Measurements from ENCODE around the gene TICAM2. TPM values are rescaled to one million over a fixed set of nuclear protein-coding genes. Genes with fewer than 3 reads are reported as not detected.

TICAM2 gene
- total RNA-seq, 2 experiments from 2014 or later = 0.27 to 0.96 TPM

DNA sequence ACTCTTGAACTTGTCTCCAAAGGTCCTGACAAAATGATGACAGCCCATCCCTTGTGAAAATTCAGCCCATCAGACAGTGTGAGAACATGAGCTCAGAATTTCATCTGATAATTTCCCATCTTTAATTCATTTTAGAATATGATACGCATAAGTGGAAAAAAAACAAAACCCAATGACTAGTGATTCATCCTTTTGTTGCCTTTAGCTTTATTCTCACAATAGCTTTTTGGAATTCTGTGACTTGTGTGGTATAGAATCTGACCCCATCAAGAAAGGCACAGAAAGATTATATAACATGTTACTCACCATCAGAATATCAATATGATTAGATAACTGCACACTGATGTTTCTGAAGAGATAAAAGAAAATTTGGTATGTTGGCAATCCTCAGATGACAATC lies 39.7 kb upstream of the TICAM2 start:
- CTCF ChIA-PET = interaction anchor here (1.2 to 2.5 kb wide), 2 partner anchors 136 to 192 kb away, joined by 3 to 7 read pairs; no protein-coding TSS in a partner anchor
- Mint-ChIP-seq H3K27ac (no peak overlapping the region), H3K4me3 (no peak overlapping the region), H3K27me3 (peaks cover 29% of the 10 kb centered on the region), H3K9me3 (no peaks in the 10 kb centered on the region), H3K36me3 (ENCODE audit: low read depth) (no peaks in the 10 kb centered on the region), H3K4me1 (ENCODE audit: low read depth) (peaks cover 17% of the 10 kb centered on the region)
- intact Hi-C loops (cut with micrococcal nuclease) = no loop called here
- TF ChIP-seq, protein P1, sequence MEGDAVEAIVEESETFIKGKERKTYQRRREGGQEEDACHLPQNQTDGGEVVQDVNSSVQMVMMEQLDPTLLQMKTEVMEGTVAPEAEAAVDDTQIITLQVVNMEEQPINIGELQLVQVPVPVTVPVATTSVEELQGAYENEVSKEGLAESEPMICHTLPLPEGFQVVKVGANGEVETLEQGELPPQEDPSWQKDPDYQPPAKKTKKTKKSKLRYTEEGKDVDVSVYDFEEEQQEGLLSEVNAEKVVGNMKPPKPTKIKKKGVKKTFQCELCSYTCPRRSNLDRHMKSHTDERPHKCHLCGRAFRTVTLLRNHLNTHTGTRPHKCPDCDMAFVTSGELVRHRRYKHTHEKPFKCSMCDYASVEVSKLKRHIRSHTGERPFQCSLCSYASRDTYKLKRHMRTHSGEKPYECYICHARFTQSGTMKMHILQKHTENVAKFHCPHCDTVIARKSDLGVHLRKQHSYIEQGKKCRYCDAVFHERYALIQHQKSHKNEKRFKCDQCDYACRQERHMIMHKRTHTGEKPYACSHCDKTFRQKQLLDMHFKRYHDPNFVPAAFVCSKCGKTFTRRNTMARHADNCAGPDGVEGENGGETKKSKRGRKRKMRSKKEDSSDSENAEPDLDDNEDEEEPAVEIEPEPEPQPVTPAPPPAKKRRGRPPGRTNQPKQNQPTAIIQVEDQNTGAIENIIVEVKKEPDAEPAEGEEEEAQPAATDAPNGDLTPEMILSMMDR (IDR thresholded peaks at IDR 0.05) = no peak
- no peak for DNase-seq
- POLR2A ChIA-PET = no interaction called here
- ATAC-seq = no peak

DNA sequence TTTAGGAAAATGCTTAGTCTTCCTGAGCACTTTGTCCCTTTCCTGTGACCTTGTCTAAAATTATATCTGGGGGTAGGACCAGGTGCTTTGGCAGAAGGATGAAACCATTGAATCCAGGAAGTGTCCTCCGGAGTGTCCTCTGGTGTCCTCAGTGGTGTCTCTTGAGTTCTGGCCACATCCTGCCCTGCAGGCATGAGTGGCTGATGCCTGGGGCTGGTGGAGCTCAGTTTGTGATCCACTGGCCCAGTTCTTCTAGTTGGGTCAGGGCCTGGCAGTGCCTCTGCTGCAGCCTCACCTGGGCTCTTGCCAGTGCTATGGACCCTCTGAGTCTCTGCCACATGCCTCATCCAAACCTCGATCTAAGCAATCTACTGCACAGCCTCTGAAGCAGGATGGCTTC lies 38.0 kb upstream of the TICAM2 start:
- no peak for DNase-seq
- ATAC-seq = no peak
- Mint-ChIP-seq H3K36me3 (ENCODE audit: low read depth) (no peaks in the 10 kb centered on the region), H3K4me3 (no peak overlapping the region), H3K9me3 (no peaks in the 10 kb centered on the region), H3K27me3 (peaks cover 33% of the 10 kb centered on the region), H3K27ac (no peak overlapping the region), H3K4me1 (ENCODE audit: low read depth) (peaks cover 32% of the 10 kb centered on the region)
- intact Hi-C loops (cut with micrococcal nuclease) = no loop called here
- TF ChIP-seq, protein P1 (IDR thresholded peaks at IDR 0.05) = no peak
- ChIA-PET CTCF (interaction anchor here (1.0 to 1.7 kb wide), 2 partner anchors 198 to 428 kb away, joined by 3 read pairs; no protein-coding TSS in a partner anchor), POLR2A (interaction anchor here (0.7 kb wide), 1 partner anchor 195 kb away, joined by 3 read pairs; no protein-coding TSS in a partner anchor)

DNA sequence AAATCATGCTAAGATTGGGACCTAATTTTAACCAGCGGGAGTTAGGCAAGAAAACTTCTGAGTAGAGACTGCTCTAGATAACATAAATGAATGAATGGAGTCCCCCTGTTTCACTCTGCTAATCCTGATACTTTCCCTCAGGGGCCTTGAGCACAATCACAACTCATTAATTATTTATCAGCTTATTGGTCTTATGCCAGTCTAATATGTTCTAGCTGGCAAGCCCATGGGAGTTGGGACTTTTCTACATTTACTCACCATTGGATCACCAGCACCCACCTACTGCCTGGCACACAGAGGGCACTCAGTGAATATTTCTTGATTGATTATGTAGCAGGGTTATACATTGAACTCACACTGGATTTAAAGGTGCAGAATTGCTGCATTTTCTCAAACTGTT lies 37.1 kb upstream of the TICAM2 start:
- POLR2A ChIA-PET = no interaction called here
- Mint-ChIP-seq H3K9me3 (no peaks in the 10 kb centered on the region), H3K4me1 (ENCODE audit: low read depth) (peaks cover 38% of the 10 kb centered on the region), H3K4me3 (no peak overlapping the region), H3K27ac (no peak overlapping the region), H3K36me3 (ENCODE audit: low read depth) (no peaks in the 10 kb centered on the region), H3K27me3 (peaks cover 28% of the 10 kb centered on the region)
- TF ChIP-seq, protein P1 (IDR thresholded peaks at IDR 0.05) = no peak
- no peak for ATAC-seq
- DNase-seq = no peak
- intact Hi-C loops (cut with micrococcal nuclease) = no loop called here
- CTCF ChIA-PET = interaction anchor here (1.7 kb wide), 1 partner anchor 199 kb away, joined by 3 read pairs; no protein-coding TSS in a partner anchor

GRCh38 chr5:115637507-115637906 lies 35.2 kb upstream of the TICAM2 start:
- Mint-ChIP-seq H3K4me3 (no peak overlapping the region), H3K27ac (no peak overlapping the region), H3K27me3 (peaks cover 23% of the 10 kb centered on the region), H3K4me1 (ENCODE audit: low read depth) (peaks cover 45% of the 10 kb centered on the region), H3K36me3 (ENCODE audit: low read depth) (no peaks in the 10 kb centered on the region), H3K9me3 (no peaks in the 10 kb centered on the region)
- ChIA-PET POLR2A (no interaction called here), CTCF (interaction anchor here (0.7 to 1.1 kb wide), 3 partner anchors 13 to 198 kb away, joined by 3 read pairs; no protein-coding TSS in a partner anchor)
- no peak for ATAC-seq
- DNase-seq = no peak
- intact Hi-C loops (cut with micrococcal nuclease) = no loop called here
- TF ChIP-seq, protein P1 (IDR thresholded peaks at IDR 0.05) = no peak

DNA sequence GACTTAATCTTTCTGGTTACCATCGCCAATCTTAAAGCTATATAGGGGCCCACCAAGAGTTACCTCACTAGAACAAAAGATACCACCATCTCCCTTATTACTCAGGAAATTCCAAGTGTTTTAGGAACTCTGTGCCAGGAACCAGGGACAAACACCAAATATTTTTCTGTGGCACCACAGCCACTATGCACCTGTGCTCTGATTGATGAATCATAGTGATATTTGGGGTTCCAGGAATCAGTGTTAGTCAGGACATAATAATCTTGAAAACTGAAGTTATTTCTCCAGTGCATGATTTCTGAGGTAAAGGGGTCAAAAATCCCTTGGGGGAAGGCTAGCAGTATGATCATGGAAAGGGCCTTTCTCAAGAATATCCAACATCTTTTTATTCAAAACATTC lies 33.7 kb upstream of the TICAM2 start:
- Mint-ChIP-seq H3K4me3 (no peak overlapping the region), H3K36me3 (ENCODE audit: low read depth) (no peaks in the 10 kb centered on the region), H3K27me3 (peaks cover 24% of the 10 kb centered on the region), H3K4me1 (ENCODE audit: low read depth) (peaks cover 45% of the 10 kb centered on the region), H3K27ac (no peak overlapping the region), H3K9me3 (no peaks in the 10 kb centered on the region)
- DNase-seq (no peak), ATAC-seq (no peak)
- TF ChIP-seq, protein P1 (IDR thresholded peaks at IDR 0.05) = no peak
- POLR2A ChIA-PET = interaction anchor here (0.9 kb wide), 1 partner anchor 448 kb away, joined by 4 read pairs; no protein-coding TSS in a partner anchor
- intact Hi-C loops (cut with micrococcal nuclease) = no loop called here
- CTCF ChIA-PET = interaction anchor here (0.8 to 3.7 kb wide), 13 partner anchors 10 to 440 kb away, joined by 3 to 15 read pairs (median 5); partner anchors contain the start of gene TMED7

Measured in activated CD8-positive, alpha-beta T cell treated with anti-CD3 and anti-CD28 coated beads for 36 hours (primary cell).